Measurements from ENCODE around the gene TUBA3D.
"Not testable (repeated sequence)": the region's sequence is repeated elsewhere in the genome, so short reads cannot be mapped to it uniquely, and the experiment has no call there.

The TUBA3D gene

DNA sequence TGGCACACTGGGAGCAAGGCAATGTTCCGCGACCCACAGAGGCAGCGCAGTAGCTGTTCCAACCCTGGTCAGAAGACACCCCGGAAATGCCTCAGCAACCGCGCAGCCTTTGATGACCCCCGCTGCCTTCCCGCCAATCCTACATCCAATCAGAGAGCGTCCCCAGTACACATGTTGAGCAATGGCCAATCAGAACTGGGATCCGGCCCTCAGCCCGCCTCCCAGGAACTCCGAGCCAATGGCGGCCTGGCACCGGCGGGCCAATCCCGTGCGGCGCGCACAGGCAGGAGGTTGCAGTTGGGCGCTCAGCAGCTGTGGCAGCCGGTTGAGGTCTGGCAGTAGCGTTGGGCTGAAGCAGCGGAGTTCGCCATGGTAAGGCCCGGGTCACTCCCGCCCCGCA is at the start of gene TUBA3D:
Gene TUBA3D (plus strand): TSS at position 289 of the 400 bp plus-strand sequence. CDS start 81 bp downstream, at position 370.
- no peak for DNase-seq

DNA sequence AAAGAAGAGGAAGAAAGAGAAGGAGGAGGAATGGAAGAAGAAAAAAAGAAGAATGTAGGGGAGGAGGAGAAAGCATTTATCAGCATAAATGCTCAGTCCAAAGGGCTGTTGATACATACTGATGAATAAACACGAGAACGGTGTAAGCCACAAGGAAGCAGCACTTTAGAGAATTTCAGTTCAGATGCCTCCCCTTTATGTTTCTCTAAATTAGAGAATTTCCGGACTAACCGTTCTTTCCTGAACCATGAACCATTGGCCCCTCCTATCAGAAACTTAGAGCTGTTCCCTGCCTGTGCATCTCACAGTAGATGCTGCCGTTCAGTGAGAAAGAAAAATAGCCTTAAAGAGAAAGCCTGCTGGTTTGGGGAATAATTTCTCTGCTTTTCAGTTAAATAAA is 49.2 kb upstream of the TUBA3D start:
- no peak for DNase-seq

DNA sequence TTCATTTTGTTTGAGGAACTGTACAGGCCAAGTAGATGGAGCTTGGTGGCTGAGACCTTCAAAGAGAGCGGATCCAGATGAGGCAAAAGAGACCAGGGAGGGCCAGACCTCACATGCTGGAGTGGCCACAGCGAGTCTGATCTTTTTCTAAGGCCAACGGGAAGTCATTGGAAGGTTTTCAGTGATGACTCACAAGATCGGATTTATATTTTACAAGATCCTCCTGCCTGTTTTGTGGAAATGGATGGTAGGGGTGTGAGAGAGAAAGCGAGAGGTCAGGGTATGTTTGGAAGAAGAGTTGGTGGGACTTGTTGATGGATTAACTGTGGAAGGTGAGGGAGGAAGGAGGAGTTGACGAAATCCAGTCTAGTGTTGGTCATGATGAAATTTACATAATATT is 44.6 kb upstream of the TUBA3D start:
- no peak for DNase-seq

DNA sequence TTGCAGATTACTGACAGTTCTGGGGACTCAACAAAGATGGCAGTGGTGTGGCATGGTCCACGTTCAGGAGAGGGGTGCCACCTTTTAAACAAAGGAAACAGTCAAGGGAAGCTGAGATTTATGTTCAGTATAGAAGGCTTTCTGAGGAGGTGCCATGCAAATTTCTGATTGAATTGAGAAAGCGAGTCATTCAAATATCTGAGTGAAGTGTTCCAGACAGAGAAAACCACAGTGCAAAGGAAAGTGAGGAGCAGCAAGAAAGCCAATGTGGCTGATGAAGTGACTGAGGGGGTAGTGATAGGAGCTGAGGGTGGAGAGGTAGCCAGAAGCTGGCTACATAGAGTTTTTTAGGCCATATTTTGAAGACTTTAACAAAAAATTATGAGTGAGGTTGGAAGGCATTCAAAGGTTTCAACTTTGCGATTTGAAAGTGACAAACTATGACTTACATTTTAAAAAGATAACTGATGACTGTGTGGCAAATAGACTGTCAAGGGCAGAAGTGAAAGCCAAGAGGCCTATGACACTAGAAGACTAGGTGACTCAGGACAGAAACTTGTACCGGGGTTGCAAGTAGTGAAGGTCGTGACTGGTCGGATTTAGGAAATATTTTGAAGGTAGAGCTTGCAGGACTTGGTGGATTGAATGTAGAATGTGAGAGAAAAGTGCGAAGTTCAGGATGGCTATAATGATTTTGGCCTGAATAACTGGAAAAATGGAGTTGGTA is 35.0 kb upstream of the TUBA3D start:
- DNase-seq, result not testable (repeated sequence)

DNA sequence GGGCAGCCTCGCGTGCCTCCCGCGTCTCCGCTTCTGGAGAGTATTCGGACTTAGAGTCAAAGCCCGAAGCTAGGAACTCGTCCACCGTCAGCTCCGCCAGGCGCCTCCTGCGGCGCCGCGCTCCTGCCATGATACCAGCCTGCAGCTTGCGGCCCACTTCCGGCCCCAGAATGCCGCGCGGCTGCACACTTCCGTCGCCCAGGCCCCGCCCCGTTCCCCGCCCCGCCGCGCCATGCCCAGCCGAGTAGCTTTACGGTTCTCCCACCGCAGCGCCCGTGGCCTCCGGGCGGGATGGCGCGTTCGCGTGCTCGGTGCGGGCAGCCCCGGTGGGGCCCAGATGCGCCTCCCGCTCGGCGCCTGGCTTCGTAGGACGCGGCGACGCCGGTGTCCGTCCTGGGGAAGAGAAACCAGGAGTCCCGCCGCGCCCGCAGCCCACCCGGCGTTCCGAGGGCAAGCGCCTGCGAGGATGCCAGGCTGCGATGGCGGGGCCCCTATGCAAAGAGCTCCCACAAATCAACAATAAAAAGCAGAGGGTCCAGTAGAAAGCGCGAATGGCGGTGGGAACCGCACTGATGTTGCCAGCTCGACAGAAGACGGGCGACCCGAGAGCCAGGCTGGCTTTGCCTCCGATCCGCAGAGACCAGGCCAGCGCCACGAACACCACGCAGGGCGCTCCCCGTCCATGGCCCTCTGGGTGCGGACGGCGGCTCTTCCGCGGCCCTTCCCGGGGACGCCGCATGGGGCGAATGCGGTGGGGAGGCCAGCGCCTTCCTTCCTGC is 31.0 kb upstream of the TUBA3D start:
- DNase-seq, result not testable (repeated sequence)

DNA sequence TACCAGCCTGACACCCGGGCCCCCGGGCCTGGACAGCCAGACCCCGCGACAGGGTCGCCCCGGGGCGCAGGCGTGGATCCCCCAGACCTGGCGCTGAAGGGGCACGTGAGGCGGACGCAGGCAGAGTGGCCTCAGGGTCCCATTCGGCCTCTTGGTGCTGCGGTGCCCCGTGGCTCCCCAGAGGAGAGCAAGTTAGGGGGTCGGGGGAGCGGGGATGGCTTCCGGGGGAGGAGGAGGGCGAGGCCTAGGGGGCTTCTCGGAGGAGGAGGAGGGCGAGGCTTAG is 30.5 kb upstream of the TUBA3D start:
- not testable (repeated sequence) for DNase-seq

DNA sequence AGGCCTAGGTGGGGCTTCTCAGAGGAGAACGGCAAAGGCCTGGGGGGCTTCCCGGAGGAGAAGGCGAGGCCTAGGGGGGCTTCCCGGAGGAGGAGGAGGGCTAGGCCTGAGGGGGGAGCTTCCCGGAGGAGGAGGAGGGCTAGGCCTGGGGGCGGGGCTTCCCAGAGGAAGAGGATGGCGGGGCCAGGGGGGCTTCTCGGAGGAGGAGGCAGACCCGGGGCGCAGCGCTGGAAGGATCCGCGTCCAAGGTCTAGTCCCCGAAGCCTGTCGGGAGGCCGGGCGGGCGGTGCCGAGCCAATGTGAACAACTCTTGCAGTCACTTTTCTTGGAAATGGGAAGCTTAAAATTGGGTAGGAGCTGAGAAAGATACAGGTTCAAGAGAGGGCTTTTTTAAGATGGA is 30.0 kb upstream of the TUBA3D start:
- no peak for DNase-seq

DNA sequence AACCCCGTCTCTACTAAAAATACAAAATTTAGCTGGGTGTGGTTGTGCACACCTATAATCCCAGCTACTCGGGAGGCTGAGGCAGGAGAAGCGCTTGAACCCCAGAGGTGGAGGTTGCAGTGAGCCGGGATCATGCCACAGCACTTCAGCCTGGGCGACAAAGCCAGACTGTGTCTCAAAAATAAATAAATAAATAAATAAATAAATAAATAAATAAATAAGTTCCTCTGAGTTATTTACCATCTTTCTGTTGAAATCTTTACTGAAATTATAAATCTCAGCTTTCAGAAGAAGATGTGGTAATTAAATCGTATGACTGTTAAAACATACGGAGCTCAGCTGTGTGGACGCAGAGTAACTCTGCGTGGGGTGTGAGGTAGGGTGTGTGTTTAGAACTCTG is 27.9 kb upstream of the TUBA3D start:
- not testable (repeated sequence) for DNase-seq

DNA sequence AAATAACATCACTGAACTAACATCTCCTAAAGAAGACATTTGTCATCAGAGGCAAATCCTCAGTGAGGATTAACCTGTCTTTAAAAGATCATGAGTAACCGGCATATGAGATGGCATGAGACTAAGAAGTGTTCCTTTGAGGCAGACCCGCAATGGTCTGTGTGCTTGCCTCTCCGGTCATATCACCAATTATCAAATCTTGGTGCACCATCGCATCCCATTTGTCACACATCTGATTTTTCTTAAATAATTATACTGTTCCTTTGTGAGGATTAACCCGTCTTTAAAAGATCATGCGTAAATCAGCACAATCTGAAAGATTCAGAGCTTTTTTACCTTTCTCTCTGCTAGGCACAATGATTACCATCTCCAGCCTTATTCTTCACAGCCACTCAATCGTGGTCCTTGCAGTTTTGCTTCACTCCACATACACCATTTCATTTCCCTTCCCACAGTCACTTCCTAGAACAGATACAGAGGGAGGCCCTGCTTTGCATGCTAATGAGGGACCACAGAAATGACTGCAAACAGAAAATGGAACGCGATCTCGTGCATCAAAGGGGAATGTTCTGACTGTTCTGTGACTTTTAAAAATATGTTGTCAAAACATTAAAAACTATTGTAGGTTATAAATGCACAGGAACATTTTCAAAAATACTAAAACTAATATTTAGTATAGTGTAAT is 24.5 kb upstream of the TUBA3D start:
- not testable (repeated sequence) for DNase-seq

DNA sequence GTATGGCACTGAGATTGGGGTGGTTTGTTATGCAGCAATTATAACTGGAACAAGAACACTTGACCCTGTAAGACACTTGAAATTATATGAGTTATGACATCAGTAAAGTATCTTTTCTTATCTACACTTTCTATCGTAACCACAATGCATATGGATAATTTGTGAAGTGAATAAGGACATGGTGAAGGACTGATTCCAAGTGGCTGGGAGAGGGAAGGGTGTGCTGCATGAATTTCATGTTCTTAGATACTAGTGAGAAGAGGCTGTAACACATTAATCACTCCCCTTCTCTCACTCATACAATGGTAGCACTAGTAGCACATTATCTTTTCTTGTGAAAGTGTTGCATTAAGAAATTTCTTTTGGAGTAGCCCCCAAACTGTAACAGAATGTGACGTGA is 21.0 kb upstream of the TUBA3D start:
- not testable (repeated sequence) for DNase-seq

DNA sequence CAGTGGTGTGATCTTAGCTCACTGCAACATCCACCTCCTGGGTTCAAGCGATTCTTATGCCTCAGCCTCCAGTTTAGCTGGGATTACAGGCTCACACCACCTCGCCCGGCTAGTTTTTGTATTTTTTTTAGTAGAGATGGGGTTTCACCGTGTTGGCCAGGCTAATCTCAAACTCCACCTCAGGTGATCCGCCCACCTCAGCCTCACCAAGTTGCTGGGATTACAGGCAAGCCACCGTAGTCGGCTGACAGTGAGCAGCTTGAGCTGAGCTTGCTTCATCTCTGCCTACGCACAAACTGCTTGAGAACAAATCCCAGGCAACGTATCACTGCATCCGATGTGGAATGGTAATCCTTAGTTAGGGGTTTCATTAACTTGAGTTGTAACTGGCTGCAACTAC is 8.2 kb upstream of the TUBA3D start:
- not testable (repeated sequence) for DNase-seq

DNA sequence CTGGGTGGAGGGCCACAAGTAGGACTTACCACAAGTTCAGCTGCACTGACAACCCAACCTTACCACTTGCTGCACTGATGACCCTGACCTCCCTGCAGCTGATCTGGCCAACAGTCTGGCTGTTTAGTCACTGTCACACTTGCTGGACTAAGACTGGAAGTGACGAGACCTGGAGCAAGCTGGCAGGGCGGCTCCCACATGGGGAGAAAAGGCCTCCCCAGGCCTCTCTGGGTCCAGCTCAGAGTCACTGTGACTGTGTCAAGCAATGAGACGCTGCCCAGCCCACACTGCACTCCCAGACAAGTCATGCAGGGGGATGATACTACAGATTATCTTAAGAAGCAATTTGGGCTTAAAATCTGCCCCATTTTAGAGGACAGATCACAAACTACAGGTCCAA is 5.0 kb upstream of the TUBA3D start:
- DNase-seq, result not testable (repeated sequence)

DNA sequence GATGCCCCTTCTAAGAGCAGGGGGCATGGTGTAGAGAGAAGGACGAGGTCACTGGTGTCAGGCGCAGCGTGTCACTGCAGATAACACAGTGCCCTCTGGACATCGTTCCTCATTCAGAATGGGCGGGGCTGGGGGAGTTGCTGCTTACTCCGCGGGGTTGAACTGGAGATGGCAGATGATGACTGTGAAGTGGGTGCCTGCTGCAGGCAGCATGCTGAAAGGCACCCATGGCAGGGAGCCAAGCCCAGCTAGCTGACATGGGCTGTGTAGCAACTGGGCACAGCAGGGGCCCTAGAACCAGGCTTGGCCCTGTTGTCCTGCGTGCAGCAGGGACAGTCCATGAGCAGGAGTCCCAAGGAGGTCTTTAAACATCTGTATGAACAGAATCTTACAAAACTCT is 4.3 kb upstream of the TUBA3D start:
- DNase-seq, result not testable (repeated sequence)

DNA sequence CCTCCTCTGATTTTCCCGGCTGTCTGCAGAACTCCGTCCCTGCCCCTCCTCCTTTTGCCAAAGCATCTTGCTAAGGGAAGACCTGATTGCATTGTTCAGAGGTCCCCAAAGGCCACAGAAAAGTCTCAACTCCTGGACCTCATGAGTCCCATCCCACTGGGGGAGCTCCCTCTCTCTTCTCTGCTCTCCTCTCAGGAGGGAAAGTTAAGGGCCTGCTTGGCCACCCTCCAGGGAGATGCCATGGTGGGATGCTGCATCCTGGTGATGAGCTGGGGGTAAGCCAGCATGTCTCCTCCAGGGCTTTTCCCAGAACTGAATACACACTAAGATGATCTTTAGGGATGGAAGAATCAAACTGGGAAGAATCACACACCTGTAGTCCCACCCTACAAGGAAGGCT is 2.7 kb upstream of the TUBA3D start:
- DNase-seq, result not testable (repeated sequence)

DNA sequence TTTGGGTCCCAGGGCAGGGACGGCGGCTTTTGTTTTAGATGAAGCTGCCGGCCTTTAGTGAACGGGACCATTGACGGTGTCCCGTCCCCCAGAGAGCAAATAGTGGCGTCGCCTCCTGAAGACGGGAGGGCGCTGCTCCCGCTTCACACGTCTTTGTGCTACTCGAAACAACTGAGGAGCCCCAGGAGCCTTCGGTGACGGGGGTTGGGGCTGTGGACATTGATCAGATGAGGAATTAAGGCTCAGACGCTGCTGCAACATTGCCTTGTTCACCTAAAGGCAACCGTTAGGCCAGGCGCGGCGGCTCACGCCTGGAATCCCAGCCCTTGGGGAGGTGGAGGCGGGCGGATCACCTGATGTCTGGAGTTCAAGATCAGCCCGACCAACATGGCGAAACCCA is 444 bp downstream of the TUBA3D start:
- DNase-seq, result not testable (repeated sequence)

DNA sequence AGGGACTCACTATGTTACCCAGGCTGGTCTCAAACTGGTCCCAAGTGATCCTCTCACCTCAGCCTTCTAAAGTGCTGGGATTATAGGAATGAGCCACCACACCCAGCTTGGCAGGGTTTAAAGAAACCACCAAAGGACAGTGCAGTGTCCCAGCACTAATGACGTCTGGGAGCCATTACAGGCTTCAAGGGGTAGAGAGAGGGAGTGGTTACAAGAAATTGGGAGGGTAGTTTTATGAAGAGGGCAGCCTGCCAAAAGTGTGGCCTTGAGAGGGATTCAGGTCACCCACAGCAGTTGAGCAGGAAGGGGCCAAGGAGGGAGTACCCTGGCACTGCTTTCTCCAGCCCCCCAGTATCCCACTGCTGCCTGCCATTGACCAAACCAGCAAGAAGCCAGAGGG is 1.3 kb downstream of the TUBA3D start:
- DNase-seq, result not testable (repeated sequence)

DNA sequence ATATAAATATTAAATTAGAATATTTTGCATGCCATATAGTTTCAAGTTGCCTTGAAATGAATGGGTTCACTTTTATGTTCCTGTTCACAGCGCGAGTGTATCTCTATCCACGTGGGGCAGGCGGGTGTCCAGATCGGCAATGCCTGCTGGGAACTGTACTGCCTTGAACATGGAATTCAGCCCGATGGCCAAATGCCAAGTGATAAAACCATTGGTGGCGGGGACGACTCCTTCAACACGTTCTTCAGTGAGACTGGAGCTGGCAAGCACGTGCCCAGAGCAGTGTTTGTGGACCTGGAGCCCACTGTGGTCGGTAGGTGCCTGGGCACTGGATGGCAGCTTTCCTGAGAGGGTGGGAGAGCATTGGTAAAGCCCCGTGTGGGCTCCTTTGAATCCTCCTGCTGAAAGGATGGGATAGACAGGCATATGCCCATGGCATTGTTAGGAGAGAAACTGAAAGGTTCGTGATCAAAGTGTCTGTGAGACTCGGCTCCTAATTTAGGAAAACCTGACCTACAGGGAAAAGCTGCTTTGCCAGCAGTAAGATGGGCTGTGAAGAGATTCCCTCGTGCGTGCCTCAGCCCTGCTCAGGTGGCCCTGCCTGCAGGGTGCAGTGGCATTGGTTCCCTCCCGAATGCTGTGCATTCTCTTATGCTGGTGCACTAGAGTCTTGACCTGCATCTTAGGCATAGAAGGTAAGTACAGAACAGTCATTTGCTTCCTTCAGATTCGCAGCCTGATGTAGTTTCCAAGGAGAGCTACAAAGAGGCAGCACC is 2.3 kb downstream of the TUBA3D start:
- DNase-seq, result not testable (repeated sequence)

DNA sequence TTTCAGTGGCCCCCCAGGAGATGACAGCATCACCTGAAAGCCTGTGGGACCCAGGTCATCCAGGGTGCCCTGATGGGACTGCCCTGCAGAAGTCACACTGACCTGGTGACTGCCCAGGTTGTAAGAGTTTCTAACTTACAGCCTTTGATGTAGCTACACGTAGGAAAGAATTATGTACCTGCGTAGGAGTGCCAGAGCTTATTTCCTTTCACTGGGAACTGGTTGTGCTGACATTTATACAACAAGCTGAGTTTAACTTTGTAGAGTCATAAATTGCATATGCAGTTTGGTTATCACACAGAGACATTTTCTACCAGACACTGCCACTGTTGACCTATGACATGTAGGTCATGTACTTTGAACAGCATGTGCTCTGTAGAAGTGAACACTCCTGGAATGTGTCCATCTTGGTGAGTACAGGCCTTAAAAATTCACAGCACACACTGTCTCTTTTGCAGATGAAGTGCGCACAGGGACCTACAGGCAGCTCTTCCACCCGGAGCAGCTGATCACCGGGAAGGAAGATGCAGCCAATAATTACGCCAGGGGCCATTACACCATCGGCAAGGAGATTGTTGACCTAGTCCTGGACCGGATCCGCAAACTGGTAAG is 3.0 kb downstream of the TUBA3D start:
- DNase-seq, result not testable (repeated sequence)

DNA sequence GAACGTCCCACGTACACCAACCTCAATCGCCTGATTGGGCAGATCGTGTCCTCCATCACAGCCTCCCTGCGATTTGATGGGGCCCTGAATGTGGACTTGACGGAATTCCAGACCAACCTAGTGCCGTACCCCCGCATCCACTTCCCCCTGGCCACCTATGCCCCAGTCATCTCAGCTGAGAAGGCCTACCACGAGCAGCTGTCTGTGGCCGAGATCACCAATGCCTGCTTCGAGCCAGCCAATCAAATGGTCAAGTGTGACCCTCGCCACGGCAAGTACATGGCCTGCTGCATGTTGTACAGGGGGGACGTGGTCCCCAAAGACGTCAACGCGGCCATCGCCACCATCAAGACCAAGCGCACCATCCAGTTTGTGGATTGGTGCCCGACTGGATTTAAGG is 4.4 kb downstream of the TUBA3D start:
- DNase-seq, result not testable (repeated sequence)

DNA sequence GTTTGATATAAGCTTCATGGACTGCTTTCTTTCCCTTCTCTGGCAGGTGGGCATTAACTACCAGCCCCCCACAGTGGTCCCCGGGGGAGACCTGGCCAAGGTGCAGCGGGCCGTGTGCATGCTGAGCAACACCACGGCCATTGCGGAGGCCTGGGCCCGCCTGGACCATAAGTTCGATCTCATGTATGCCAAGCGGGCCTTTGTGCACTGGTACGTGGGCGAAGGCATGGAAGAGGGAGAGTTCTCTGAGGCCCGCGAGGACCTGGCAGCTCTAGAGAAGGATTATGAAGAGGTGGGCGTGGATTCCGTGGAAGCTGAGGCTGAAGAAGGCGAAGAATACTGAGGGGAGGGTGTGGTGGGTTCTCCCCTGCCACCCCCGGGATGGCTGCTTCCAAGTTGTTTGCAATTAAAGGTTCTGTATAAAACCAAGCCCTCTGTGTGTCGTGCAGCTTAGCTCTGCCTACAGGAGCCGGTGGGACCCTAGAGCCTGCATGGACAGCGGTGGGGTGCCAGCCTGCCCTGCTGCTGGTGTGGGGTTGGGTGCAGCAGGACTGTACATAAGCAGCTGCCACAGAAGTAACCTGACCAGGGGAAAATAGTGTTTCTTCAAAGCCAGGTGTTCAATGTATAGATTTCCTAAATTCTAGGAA is 6.7 kb downstream of the TUBA3D start:
- not testable (repeated sequence) for DNase-seq

DNA sequence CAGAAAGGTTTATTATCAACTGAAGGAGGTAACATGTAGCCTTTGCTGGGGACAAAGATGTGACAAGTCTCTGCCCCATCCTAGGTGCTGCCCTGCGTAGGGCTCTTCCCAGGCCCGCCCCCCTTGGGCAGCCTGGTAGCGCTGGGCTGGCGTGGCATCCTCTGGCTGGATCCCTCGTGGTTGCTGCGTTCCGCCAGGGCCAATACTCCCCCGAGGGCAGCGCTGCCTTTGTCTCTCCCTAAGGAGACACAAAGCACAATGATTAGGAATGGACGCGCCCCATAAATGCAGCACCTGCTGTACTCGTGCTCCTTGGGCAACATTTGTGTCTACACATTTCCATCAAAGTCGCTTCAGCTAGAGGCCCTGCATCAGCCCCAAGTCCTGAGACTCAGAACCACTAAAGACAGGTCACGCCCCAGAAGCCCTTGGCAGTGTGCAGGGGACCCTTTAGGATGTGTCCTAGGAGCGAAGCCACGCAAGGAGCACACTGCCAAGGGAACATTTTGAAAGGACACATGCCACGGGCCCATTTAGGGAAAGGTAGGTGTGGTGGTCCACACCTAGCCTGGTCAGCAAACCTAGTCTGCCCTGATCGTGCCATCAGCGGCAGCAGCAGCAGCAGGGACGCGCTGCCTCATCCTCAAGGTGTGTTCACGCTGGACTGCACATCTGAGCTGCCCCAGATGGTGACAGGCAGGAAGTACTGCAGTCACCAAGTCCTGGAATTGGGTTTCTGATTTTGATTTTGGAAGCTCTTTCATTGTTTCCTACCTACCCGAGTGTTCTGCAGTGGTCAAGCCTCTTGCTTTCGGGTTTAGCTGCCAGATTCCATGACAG is 8.3 kb downstream of the TUBA3D start:
- DNase-seq, result not testable (repeated sequence)
